Body of pancreas (tissue), 4 donors: ENCODE results near the gene EML6.

Source experiments
- CTCF ChIP-seq, 7 experiments: fragments of 450-650 bp in 4 of 7; fragments of 200-600 bp in 3 of 7; sonication (generic) in 3 of 7; IDR thresholded peaks; one replicate each; pipeline ENCODE4 v1.5.1; 2016 to 2019; ENCODE audit warnings: antibody characterized with exemption in 7 of 7
- POLR2A ChIP-seq, 3 donors: fragments of 450-650 bp; IDR thresholded peaks; one replicate each; pipeline ENCODE4 v1.6.1; 2016; ENCODE audit warnings: antibody characterized with exemption in 3 of 3, mild to moderate bottlenecking in 2 of 3

GRCh38 chr2:54815148-54815539 lies 91.7 kb downstream of the EML6 start:
- TF ChIP-seq CTCF (IDR thresholded peaks at IDR 0.05): no peak
- TF ChIP-seq POLR2A (IDR thresholded peaks at IDR 0.05): no peak
